GM21381 (cell line): Measurements from ENCODE around the gene RBBP7.

Source experiments
- ATAC-seq: cut with Tn5 transposase; IDR thresholded peaks from one replicate; pipeline ENCODE4 v1.9.1; 2021; ENCODE audit warnings: mild to moderate bottlenecking, moderate library complexity; ENCODE audit not compliant: unreplicated experiment

RBBP7 gene

DNA sequence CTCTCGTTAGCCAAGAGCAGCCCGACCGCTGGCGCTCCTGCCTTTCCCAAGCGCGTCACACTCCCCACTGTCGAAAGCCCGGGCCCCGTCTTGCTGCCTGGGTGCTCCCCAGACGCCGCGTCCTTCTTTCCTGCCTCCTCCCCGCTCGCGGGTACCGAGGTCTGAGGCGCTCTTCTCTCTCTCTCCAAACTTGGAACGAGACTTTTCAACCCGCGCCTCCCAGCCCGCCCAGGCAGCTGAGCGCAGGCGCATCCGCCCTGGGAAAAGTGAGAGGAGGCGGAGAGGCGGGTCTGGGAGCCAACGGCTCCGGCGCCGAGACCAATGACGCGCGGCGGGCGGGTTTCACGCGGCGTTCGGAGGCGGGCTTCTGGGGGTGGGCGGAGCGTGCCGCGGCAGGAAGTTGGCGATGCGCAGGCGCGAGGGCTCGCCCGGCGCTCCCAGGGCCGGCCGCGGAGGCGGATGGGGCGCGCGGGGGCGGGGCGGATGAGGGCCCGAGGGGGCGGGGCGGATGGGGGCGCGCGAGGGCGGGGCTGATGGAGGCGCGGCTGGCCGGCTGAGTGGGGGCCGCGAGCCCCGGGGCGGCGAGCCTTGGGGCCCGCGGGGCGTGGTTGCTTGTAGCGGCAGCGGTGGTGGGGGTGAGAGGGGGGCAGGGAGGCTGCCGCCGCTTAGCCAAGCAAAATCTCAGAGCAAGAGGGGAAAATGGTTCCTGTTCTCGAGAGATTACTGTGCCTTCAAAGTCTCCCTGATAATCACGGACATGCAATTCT lies at the start of gene RBBP7:
Gene RBBP7 (minus strand): TSS at position 268 of the 767 bp plus-strand sequence. CDS start 309 bp downstream, outside the sequence.
- ATAC-seq: peak; percentile 79

DNA sequence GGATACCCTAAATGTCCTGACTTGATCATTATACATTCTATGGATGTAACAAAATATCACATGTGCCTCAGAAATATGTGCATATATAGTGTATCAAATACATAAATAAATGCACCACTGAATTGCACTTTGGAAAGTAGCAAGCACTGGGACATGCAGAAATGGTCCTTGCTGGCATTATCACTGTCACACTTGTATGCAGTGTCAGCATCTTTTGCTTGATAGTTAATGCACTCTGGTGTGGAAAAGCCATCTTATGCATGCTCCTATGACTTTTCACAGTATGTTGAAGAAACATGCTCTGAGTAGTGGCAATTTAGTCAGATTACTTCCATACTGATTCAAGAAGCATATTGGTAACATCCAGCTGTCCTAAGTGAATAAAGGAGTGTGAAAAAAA lies 48.8 kb upstream of the RBBP7 start:
- ATAC-seq: no peak

DNA sequence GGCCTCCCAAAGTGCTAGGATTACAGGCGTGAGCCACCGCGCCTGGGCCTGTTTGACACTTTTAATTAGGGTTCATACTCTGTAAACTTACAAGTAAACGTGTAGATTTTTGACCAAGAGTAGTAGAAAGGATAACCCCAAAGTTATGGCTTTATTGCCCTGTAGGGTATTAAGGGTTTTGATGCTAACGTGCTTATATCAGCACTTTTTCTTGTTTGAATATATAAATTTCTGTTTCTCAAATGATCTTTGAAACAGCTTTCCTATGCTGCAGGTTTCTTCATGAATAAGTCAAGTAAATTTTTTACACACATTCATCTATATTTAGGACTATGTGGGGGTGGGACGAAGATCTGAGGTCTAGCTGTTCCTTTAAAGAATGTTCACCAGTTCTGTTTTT lies 47.0 kb upstream of the RBBP7 start:
- ATAC-seq: no peak

DNA sequence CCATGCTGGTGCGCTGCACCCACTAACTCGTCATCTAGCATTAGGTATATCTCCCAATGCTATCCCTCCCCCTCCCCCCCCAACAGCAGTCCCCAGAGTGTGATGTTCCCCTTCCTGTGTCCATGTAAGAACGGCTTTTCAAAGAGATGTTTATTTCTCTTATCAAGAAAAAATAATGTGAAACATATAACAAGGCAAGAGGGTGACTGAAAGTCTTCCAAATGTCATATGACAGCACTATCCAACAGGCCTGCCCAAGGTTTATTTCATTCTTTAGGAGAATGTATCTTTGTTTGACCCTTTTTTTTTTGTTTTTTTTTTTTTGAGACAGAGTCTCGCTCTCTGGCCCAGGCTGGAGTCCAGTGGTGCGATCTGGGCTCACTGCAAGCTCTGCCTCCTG lies 46.4 kb upstream of the RBBP7 start:
- ATAC-seq: no peak

DNA sequence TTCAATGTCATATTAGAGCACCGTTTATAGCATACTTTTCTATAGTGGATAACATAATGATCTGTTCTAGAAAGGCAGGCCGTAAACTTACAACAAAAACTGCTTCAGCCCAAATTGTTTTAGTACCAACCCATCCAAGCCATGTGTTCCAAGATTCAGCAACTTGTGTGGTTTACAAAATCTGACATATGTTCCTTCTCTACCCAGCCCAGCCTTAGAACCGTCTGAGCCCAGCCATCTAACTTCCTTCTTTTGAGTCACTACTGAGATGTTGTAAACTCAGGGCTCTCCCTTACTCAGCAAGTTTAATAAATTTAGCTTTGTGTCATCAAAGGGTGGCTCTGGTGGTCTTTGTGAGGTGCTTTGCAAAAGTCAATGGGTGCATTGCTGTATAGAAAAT lies 43.9 kb upstream of the RBBP7 start:
- ATAC-seq: no peak

DNA sequence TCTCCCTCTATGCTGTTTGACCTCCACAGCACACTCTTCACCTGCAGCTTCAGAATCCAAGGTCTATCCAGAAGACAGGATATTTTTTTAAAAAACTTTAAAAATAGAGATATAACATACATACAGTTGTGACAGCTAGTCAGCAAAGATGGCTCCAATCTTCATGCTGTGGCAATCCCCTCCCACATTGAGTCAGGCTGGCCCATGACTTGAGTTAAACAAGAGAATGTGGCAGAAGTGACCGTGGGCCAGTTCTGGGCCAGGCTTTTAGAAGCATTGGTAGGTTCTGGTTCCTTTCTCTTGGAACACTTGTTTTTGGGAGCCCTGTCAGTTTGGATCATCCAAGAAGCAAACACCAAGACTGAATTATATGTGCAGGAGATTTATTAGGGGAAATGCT lies 40.2 kb upstream of the RBBP7 start:
- ATAC-seq: no peak

DNA sequence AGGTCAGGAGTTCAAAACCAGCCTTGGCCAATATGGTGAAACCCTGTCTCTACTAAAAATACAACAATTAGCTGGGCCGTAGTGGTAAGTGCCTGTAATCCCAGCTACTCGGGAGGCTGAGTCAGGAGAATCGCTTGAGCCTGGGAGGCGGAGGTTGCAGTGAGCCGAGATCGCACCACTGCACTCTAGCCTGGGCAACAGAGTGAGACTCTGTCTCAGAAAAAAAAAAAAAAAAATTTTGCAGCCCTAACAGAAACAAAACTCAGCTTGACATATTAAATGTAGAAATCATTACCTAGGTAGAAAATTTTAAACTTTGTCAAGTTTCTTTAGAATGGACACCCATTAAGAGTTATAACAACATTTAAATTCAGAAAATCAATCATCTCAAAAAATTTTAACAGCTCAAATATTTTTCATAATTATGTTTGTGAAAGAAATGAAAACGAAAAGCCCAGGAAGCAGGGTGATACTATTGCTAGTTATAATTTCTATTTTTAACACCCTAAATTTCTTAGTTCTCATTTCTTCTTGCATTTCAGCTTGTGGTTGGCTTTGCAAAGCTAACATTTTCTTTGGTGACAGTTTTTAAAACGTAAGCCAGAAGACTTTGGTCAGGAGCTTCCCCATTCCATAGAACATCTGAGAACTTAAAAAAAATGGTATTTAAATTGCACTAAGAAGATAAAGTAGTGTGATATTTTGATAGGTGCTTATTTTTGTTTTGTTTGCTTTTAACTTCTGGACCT lies 33.3 kb upstream of the RBBP7 start:
- peak; percentile 77 for ATAC-seq

DNA sequence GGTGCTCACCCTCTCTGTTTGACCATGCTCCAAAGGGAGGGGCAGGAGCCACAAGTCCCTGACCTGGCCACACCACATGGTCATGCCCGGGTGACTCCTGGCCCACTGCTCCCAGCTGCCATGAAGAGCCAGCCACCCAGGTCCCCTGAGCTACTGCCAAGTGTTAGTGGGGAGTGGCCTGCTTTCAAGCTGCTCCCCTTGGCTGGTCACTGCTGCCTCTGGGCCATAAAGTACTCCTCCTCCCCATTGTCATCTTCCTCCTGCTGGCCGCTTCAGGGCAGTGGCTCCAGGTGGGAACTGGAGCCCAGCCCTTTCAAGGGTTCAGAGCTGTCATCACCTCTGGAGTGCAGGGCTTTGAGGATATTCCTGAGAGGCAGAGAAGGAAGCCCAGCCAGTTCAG lies 27.3 kb upstream of the RBBP7 start:
- ATAC-seq: no peak

DNA sequence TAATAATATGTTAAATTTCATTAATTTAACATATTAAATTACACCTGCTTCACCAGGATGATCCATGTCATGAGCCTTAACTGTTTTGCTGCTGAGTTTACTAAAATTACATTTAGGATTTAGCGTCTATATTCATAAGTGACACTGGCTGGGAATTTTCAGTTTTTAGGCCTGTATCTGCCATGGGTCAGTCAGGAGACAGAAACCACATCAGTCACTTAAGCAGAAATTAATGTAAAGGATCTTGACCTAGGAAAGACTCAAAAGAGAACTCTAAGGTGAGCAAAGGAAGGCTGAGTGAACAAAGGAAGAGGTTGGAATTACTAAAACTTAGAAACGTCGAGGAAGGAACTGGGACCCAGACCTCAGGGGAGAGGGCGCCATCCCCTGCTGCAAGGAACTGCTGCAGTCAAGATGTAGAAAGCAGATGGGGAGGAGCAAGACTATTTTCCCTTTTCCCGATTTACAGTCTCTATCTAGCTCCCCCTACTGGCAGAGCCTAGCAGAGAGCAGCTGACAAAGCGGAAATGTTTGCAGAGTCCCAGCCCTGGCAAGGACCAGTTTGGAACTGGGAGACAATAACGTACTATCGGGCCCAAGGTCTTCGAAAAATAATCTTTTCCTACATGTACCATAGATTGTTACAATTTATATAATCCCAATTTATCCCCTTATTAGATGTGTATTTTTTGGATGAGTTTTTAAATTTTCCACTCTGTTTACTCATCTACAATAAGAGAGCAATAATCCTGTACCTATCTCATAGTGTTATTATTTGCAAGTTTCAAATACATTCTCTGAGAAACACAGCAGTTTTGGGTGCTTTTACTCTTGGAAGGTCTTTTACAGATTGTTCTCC lies 22.6 kb upstream of the RBBP7 start:
- no peak for ATAC-seq

DNA sequence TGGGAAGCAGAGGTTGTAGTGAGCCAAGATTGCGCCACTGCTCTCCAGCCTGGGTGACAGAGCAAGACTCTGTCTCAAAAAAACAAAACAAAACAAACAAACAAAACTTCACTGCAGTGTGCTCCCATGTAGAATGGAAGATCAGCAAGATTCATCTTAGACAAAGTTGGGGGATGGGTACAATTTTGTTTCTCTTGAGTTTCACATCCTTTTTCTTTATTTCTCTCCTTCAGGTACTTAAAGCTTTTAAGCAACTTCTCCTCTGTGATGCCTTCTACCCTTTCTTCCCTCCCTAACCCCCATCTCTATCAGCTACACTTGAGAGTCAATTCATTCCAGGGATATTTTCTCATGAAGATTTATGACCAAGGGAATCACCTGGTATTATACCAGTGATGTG lies 15.5 kb upstream of the RBBP7 start:
- no peak for ATAC-seq

DNA sequence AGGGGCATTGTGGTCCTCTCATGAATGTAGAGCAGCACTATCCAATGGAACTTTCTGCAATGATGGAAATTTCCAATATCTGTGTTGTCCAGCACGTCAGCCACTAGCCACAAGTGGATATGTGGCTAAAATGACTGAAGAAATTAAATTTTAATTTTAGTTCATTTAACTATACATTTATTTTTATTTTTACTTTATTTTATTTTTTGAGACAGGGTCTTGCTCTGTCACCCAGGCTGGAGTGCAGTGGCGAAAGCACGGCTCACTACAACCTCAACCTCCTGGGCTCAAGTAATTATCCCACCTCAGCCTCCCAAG lies 13.3 kb upstream of the RBBP7 start:
- no peak for ATAC-seq

DNA sequence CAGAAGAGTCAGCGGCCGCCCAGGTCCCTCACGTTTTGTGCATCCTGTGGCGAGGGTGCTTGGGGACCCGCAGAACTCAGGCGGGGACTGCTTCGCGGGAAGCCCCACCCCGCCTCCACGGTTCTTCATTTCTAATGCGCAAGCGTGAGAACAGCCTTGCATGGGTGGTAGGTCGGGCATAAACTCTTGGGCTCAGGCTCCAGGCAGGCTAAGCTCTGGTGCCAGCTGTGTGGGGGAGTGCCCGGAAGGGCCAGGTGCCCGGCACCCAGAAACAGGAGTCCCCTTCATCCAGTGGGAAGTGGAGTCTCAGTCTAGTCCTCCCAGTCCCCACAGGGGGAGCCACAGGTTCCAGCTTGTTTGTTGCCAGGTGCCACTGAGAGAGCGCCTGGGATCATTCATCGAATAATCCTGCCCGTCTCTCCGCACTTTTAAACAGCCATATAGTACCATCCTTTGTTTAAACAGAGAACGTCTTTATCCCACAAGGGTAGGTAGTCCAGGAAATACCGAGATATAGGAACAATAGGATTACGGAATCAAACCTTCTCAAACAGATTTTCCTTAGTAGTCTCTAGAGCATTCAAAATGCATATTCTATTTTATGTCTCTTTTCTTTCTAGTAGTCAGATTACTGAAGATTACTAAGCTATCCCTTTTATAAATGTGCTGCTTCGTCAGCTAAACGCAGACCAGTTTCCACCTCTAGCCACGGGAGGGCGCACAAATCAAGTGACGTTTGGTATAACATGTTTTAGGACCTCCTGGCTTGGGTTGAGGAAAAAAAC lies 12.7 kb upstream of the RBBP7 start:
- ATAC-seq: peak; percentile 65

DNA sequence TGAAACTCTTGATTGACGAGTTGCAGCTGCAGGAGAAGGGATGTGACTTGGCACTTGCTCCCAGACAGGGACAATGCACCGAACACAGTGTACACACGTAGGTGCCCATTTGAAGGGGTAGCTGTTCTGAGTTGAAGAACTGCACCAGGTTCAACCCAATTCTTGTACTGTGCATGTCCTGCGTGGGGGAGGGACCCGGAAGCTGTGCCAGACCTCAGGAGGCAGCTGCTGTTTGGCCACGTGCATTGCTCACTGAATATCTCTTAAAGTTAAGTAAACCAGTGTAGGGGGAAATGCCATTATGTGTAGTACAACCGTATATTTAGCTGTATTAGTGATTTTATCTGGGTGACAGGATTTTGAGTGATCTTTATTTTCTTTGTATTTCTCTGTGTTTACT lies 12.0 kb upstream of the RBBP7 start:
- no peak for ATAC-seq

DNA sequence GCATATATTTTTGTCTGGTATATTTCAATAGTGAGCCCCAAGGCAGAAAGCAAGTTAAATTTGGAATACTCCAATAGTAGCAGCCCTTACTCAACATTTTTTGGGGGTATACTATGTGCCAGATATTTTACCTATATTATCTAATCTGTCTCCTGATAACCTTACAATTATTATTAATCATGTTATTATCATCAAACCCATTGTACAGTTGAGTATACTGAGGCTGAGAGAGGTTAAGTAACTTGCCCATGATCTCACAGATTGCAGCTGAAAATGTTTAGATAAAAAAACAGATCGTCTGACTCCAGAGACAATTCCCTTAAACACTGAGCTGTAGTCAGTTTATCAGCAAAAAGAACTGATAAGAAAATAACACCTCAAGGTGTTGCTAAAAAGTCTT lies 6.5 kb upstream of the RBBP7 start:
- ATAC-seq: no peak

DNA sequence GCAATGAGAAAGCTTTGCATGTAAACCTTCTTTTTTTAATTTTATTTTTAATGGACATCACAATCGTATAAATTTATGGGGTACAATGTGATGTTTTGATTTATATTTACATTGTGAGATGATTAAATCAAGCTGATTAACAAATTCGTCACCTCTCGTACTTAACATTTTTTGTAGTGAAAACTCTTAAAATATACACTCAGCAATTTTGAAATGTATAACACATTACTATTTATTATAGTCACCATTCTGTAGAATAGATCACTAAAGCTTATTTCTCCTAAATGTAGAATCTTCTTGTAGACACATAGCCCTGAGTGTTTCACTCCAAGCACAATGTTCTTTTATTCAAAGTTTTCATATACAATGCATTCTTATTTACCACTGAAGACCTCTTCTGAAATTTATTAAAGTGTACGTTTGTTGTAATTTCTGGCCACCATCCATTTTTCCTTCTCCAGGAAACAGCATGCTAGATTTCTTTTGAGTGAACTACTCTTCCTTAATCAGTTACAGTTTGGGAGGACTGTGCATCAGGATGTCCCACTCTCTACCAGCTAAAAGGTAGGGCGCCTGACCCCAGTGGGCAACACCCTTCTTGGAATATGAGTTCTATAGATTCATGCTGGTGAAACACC lies 4.4 kb upstream of the RBBP7 start:
- ATAC-seq: no peak

DNA sequence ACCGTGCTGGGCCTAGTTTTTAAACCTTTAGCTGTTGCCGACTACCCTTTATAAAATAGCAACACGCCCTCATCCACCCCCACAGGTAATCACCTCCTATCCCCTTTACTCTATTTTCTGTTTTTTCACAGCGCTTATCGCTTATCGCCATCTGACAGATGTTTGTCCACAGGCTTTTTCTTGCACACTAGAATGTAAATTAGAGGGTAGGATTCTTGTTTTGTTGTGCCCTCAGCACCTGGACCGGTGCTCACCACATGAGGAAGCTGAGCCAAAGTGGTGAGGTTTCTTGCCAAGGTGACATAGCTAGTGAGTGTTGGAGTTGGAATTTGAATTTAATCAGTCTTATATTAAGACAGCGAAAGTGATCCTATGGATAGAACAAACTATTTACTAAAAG lies 2.9 kb upstream of the RBBP7 start:
- no peak for ATAC-seq

DNA sequence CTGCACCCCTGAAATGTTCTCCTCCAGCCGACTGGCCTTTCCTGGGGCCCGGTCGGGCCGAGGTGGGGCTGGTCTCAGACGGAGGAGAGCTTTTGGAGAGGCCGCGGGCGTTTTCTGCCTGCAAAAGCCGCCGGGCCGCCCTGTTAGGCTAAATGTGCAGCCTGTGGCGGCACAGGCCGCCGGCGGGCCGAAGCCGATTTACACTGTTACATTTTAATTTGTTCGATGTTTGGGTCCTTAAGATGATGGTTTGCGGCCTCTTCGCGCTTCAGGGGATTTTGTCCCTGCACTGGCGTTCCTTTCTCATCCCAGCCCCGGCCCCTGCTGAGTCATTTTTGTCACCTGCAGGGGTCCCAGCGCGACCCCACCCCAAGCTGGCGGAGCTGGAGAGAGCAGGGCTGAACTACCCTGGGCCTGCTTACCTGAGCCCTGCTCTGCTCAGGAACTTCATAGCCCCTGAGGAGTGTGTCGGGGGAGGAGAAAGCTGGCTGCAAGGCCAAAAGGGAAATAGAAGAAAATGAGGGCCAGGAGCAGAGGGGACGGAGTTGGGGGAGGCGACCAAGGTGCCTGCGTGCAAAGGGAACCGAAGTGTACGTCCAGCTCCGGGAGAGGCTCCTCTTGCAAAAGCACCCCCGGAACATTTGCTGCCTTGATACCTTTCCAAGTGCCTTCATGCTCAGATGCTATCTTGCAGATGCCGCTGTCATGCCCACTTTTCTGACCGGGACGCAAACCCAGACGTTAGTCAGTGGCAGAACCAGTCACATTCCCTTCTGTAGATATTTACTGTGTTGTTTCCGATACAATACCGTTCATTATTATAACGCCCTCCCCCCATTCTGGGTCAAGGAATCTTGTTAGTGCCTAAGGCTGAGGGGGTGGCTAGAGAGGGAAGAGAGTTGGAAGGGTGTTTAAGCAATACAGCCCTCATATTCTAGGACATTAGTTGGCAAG lies 977 bp upstream of the RBBP7 start:
- ATAC-seq: no peak

DNA sequence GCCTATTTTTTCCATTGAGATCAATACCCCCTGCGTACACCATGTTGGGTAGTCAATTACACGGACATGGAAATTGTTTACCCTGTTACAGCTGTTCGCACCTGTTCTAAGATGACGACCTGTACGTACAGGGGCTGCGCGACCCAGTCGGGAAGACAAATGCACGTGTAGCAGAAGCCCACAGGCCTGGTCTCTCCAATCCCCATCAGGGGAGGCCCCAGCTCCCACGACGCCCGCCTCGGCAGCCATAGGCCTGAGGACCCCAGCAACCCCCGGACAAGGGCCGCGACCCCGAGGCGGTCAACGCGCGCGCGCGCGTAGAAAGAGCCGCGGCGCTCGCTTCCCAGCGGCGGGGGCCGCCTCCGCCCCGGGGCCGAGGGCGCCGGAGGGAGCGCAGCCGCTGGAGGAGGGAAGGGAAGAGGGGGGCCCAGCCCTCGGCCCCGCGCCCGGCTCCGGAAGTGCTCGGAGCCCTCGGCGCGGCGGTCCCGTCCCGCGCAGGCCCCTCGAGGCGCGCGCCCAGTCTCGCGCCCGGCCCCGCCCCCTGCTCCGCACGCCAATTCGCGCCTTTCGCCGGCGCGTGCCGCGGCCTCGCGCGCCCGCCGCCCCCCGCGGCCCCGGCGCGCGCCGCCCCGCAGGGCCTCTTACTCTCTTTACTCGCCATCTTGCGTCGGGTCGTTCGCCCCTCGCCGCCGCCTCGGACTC lies 618 bp downstream of the RBBP7 start:
- ATAC-seq: peak; percentile 49

DNA sequence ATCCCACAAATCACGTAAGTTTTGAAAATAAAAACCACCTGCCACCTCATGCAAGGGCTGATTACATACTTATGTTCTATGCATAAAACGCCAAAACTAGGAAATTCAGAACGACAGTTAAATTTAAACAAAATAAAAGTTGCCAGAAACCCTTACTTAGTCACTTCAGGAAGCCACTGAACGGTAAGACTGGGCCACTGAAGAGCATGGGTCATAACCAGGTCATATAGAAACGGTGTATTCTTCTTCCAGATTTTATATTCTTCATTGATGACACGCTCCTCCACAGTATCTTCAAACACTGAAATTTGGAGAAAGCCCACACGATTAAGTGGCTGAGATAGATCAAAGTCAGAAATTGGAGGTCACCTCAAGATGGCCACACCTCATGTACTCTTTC lies 1.2 kb downstream of the RBBP7 start:
- ATAC-seq: no peak
